IPS-NIHi11 (cell line): ENCODE measurements around the gene ZCCHC14.
"Not testable (repeated sequence)": the region's sequence is repeated elsewhere in the genome, so short reads cannot be mapped to it uniquely, and the experiment has no call there.

Experiments
- DNase-seq: peaks from one replicate; pipeline ENCODE4 v3.0.0; 2012; ENCODE audit warnings: mixed read lengths, low spot score

ZCCHC14 gene

GRCh38 chr16:87409153-87409552 lies 83.7 kb downstream of the ZCCHC14 start:
- DNase-seq = no peak

GRCh38 chr16:87407511-87408112 lies 85.2 kb downstream of the ZCCHC14 start:
- no peak for DNase-seq

DNA sequence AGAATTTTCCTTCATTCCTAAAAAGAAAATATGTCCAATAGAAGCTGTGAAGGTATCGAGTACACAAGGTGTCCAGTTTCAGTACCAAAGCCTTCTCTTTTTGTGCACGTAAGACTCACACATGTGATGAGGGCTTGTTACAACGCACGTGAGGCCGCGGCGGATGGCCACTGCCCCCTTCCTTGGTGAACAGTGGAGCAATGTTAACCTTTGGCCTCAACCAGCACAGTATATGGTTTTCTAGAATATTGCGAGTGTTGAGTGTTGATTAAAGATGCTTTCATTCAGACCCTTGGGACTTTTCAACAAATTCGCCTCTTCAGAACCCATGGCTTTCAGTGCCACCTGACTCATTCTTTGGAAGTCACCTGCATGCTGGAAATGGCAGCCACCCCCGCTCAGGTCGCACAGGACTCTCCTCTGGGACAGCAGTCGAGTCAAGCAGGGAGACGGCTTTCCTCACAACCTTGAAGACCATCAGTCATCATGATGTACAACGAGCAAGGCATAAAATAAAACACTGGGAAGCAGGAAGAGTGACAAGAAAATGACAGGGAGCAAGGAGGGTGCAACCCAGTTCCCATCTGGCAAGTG lies 86.2 kb downstream of the ZCCHC14 start:
- no peak for DNase-seq

GRCh38 chr16:87404764-87405625 lies 87.8 kb downstream of the ZCCHC14 start:
- DNase-seq = no peak

DNA sequence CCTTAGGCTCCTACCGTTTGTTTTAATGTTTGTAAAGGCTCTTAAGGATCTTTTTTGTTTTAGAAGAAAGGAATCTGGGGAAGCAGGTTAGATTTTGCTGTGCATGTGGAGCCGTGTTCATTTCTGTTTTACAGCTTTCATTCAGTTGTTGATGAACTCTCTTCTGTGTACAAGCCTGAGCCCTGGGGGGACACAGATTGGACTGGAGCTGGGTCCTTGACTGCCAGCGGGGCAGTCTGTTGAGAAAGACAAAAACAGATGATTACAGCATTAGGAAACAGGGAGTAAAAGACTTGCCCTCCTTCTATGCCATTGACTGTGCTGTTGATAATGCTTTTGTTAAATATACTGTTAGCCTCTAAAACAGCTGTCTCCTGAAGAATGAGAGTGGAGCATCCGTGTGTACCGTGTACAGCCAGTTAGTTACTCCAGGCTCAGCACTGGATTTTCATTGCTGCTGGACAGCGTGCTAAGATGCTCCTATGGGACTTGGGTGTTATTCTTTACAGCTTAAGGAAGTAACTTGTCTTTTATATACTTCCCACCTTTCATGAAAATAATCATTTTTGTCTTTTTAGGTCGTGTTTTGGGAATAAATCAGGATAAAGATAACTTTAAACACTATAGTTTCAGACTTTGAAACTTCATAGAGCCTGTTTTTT lies 97.5 kb downstream of the ZCCHC14 start:
- DNase-seq = no peak

- DNase-seq = no peak
Observed at GRCh38 chr16:87393680-87394055, 99.2 kb downstream of the ZCCHC14 start.

DNA sequence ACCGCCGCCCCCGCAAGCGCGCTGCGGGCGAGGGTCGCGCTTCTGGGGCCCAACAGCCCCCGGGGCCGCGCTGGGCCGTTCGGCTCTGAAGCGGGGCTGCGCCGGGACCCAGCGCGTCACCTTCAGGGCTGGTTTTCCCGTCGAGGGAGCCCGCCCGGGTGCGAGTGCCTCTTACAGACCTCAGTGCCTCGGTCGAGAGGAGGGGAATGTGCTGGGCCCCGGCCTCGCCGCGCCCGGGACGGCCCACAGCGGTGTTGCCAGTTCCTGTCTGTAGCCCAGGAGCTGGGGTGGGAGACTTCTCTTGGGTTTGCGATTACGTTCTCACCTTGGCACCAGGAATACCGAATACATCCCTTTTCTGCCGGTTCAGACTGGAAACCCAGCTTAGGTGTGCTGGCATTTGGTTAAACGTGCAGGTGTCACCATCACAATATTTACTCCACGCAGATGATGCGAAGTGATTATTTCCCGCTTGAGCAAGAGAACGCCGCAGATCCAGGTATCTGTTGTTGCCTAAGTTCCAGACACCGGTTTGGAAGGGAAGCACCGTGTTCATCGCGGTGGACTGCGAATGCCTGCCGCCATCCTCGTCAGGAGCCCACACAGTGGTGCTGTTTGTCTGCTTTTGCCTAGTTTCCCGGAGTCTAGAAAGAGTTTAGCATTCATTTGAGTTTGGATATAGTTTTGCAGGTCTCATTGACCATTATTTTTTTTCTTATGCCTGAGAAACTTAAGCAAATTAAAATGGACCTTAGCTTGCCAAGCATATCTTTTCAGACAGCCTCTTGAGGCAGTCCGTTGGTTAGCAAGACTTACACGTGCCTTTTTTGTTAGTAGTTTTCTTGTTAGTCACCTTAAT lies 99.8 kb downstream of the ZCCHC14 start:
- peak; percentile 50 for DNase-seq

DNA sequence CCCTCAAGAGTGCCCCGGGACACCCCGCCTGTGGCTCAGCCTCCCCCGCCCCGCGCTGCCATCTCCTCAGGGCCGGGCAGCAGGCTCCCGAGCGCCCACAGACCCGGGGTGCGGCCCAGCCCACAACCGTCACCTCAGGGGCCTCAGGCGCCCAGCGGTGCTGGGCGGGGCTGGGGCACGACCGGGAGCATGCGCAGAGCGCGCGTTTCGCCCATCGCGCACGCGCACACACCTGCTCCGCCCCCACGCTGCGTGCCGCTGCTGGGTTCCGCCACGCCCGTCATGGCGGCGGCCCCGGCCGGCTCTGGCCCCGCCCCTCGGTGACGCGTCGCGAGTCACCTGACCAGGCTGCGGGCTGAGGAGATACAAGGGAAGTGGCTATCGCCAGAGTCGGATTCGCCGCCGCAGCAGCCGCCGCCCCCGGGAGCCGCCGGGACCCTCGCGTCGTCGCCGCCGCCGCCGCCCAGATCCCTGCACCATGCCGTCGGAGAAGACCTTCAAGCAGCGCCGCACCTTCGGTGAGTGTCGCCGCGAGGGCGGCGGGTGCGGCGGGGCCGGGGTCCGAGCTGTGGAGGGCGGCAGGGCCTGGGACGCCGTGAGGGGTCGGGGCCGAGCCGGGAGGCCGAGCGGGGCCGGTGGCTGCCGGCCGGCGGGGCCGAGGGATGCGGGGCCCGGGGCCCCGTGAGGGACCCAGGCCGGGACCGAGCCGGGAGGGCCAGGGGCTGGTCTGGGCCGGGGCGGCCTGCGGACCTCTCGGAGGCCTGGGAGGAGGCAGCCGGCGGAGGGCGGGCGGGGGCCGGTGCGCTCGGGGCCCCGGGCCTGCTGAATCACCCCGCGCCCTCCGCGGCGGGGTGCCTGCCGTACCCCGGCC lies 100.6 kb downstream of the ZCCHC14 start, which contains the start of gene MAP1LC3B:
TSS of gene MAP1LC3B (plus strand) at position 387 of the 871 bp plus-strand sequence. CDS start at position 479, 92 bp downstream.
- peak; percentile 96 for DNase-seq

DNA sequence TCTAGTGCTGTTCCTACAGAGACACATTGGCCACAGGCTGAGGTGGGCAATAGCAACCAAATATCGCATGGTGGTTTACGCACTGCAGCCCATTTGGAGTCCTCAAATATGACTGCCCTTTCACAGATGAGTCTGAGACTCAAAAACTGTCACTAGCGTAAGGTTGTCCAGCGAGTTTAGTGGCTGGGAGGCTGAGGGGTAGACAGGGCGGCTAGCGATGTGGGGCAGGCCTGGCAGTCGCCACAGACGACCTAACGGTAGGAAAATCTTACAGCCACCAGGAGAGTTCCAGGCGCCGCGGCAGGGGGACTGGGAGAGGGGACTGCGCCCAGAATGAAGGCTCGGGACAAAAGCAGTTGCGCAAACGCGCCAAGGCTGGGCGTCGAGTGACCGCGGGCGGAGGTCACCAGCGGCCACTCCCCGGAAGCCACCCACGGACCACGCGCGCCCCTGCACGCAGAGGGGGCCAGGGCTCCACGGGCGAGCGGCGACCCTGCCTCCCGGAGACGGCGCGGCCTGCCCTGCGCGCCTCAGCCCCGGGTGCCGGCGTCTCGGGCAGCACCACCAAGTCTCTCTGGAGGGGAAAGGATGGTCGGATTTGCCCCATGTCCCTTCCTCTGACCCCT lies 101.4 kb downstream of the ZCCHC14 start:
- no peak for DNase-seq

DNA sequence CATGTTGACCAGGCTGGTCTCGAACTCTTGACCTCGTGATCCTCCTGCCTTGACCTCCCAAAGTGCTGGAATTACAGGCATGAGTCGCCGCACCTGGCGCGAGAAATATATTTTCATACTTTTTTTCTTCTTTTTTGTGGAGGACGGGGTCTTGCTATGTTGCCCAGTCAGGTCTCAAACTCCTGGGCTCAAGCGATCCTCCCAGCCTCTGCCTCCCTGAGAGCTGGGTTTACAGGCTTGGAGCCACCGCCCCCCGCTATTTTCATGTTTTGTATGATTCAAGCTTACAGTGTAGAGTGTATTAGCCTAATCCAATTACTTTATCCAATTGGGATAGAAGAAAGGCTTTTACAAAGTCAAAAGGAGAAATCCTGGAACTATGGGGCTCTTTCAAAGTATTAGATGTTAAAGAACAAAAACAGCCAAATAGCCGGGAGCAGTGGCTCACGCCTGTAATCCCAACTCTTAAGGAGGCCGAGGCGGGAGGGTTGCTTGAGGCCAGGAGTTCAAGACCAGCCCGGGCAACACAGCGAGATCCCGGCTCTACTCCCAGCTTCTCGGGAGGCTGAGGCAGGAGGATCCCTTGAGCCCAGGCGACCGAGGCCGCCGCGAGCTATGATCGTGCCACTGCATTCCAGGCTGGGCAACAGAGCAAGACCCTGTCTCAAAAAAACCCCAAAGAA lies 102.0 kb downstream of the ZCCHC14 start:
- no peak for DNase-seq

- not testable (repeated sequence) for DNase-seq
Observed at GRCh38 chr16:87389914-87390313, 102.9 kb downstream of the ZCCHC14 start.

DNA sequence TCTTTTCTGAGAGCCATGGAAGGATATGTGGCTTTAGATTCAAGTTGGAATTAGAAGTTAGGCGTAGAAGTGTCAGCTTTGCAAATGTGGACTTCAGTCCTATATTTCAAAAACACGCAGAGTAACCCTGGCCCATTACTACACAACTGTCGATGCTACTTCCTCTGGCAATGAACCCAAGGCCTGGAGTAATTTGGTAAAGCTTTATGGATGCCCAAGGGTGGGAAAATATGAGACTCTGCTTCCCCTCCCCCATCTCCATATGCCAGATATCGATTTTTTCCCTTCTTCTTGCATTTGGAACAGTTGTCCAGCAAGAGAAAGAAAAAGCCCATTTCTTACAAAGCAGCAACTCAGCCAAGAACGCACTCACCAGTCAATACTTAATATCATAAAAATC lies 103.6 kb downstream of the ZCCHC14 start:
- no peak for DNase-seq

- no peak for DNase-seq
Observed at GRCh38 chr16:87388818-87389134, 104.0 kb downstream of the ZCCHC14 start.

- peak; percentile 85 for DNase-seq
Observed at GRCh38 chr16:87387942-87388817, 104.6 kb downstream of the ZCCHC14 start.

DNA sequence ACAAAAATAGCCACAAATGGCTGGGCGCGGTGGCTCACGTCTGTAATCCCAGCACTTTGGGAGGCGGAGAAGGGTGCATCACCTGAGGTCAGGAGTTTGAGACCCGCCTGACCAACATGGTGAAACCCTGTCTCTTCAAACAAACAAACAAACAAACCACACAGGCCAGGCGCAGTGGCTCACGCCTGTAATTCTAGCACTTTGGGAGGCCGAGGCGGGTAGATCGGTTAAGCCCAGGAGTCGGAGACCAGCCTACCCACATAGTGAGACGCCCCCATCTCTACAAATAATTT lies 108.0 kb downstream of the ZCCHC14 start:
- DNase-seq = not testable (repeated sequence)

GRCh38 chr16:87384162-87384874 lies 108.5 kb downstream of the ZCCHC14 start:
- DNase-seq = peak; percentile 48

DNA sequence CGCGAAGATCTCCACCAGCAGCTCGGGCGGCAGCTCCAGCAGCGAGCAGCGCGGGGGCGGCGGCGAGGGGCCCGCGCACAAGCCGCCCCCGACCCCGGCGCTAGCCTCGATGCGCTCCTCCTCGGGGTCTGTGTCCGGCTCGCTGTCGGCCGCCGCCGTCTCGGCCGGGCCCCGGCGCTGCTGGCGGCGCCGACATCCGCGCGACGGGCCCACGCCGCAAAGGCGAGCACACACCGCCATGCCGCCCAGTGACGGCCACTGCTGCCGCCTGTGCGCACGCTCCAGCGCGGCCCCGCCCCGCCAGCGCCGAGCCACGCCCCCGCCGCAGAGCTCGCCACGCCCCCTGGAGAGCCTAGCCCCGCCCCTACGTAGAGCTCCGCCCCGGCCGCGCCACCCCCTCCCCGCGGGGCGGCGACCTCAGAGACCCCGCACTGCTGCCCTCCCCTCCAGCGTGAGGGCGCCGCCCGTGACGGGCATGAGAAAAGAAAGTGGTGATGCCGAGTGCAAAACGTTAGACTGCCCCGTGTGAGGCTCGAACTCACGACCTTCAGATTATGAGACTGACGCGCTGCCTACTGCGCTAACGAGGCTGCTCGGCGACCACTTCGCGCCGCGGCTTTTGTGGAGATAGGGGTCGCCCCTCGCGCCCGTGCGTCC lies 109.2 kb downstream of the ZCCHC14 start, which contains the start of gene FBXO31:
TSS of gene FBXO31 (minus strand) at position 272 of the 657 bp plus-strand sequence. CDS start at position 240, 32 bp downstream.
- DNase-seq = peak; percentile 88
